Suprapubic skin (tissue), 4 donors: ENCODE measurements around the gene L1TD1.
"Not testable (repeated sequence)": the region's sequence is repeated elsewhere in the genome, so short reads cannot be mapped to it uniquely, and the experiment has no call there.

Experiments used
- EP300 ChIP-seq: sonication (generic); formaldehyde crosslinking; IDR thresholded peaks from one replicate; pipeline ENCODE4 v1.6.1; 2017; ENCODE audit warnings: antibody characterized with exemption
- POLR2AphosphoS5 ChIP-seq, 3 donors: sonication (generic); formaldehyde crosslinking; IDR thresholded peaks; one replicate each; pipeline ENCODE4 v1.6.1; 2017; ENCODE audit warnings: antibody characterized with exemption in 3 of 3
- TF ChIP-seq, protein P1 (sequence below), 2 donors: fragments of 200-600 bp in 1 of 2; fragments of 450-650 bp in 1 of 2; sonication (generic) in 1 of 2; IDR thresholded peaks; one replicate each; pipeline ENCODE4 v1.5.1; 2016 to 2019; ENCODE audit warnings: antibody characterized with exemption in 2 of 2, mild to moderate bottlenecking in 1 of 2, moderate library complexity in 1 of 2

DNA sequence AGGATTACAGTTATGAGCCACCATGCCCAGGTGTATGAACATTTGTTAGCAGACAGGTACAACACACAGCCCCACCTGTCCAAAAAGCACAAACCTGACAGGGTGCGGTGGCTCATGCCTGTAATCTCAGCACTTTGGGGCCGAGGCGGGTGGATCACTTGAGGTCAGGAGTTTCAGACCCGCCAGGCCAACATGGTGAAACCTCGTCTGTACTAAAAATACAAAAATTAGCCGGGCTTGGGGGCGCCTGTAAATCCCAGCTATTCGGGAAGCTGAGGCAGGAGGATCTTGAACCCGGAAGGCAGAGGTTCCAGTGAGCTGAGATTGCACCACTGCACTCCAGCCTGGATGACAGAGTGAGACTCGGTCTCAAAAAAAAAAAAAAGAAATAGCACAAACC is 24.3 kb upstream of the L1TD1 start:
- TF ChIP-seq POLR2AphosphoS5 (IDR thresholded peaks at IDR 0.05); EP300: not testable (repeated sequence)
- TF ChIP-seq, protein P1, sequence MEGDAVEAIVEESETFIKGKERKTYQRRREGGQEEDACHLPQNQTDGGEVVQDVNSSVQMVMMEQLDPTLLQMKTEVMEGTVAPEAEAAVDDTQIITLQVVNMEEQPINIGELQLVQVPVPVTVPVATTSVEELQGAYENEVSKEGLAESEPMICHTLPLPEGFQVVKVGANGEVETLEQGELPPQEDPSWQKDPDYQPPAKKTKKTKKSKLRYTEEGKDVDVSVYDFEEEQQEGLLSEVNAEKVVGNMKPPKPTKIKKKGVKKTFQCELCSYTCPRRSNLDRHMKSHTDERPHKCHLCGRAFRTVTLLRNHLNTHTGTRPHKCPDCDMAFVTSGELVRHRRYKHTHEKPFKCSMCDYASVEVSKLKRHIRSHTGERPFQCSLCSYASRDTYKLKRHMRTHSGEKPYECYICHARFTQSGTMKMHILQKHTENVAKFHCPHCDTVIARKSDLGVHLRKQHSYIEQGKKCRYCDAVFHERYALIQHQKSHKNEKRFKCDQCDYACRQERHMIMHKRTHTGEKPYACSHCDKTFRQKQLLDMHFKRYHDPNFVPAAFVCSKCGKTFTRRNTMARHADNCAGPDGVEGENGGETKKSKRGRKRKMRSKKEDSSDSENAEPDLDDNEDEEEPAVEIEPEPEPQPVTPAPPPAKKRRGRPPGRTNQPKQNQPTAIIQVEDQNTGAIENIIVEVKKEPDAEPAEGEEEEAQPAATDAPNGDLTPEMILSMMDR (IDR thresholded peaks at IDR 0.05), result not testable (repeated sequence)
